Activated CD8-positive, alpha-beta memory T cell treated with anti-CD3 and anti-CD28 coated beads for 36 hours (primary cell): ENCODE data around the gene MAGEH1. TPM values are rescaled to one million over a fixed set of nuclear protein-coding genes. Genes with fewer than 3 reads are reported as not detected.

ENCODE experiments used
- CTCF ChIA-PET: fragments of 350-600 bp; sonication (Branson Sonifier 250); formaldehyde crosslinking; loops from one replicate; lab custom pipeline; 2021; ENCODE audit warnings: antibody characterized with exemption; lab: Charles Lee
- POLR2A ChIA-PET: fragments of 350-600 bp; sonication (Branson Sonifier 250); formaldehyde crosslinking; loops from one replicate; lab custom pipeline; 2021; ENCODE audit warnings: antibody characterized with exemption; lab: Charles Lee
- total RNA-seq, 2 experiments: library from RNA; stranded (reverse); gene quantifications; one replicate each; pipeline ENCODE4 v1.2.3, GENCODE V29; 2021

Gene MAGEH1
- total RNA-seq, 2 experiments from 2014 or later, result 16.6 TPM

GRCh38 chrX:55488593-55489313 lies 36.8 kb downstream of the MAGEH1 start:
- ChIA-PET CTCF (interaction anchor here (1.1 kb wide), 1 partner anchor 37 kb away, joined by 3 read pairs; the partner anchor contains the start of gene MAGEH1), POLR2A (interaction anchor here (0.7 to 1.6 kb wide), 4 partner anchors 36 to 850 kb away, joined by 3 to 9 read pairs (median 3); partner anchors contain the start of genes MAGEH1 and RRAGB)

GRCh38 chrX:55489314-55490009 lies 37.5 kb downstream of the MAGEH1 start, which contains the start of gene USP51:
Gene USP51, minus strand, starts transcription at chrX:55489848. Its CDS starts 909 bp downstream, at chrX:55488939.
- CTCF ChIA-PET, result interaction anchor here (1.1 kb wide), 1 partner anchor 37 kb away, joined by 3 read pairs; the partner anchor contains the start of gene MAGEH1
- POLR2A ChIA-PET, result interaction anchor here (1.0 to 1.6 kb wide), 3 partner anchors 37 to 743 kb away, joined by 3 to 9 read pairs (median 3); partner anchors contain the start of genes MAGEH1 and RRAGB

GRCh38 chrX:55490121-55490520 lies 38.2 kb downstream of the MAGEH1 start:
- CTCF ChIA-PET, result no interaction called here
- POLR2A ChIA-PET, result no interaction called here

GRCh38 chrX:55490974-55491373 lies 39.0 kb downstream of the MAGEH1 start:
- POLR2A ChIA-PET, result no interaction called here
- CTCF ChIA-PET, result no interaction called here

Other genes starting within 250 kb of the MAGEH1 start
- gene PAGE5, start 231.8 kb upstream of the MAGEH1 start, total RNA-seq, result 1 to 10 TPM; 1.6 to 1.7 TPM
- not detected for gene PAGE3, start 187.2 kb upstream of the MAGEH1 start, total RNA-seq
- 1 to 10 TPM; 1.1 to 1.6 TPM for gene USP51, start 37.7 kb downstream of the MAGEH1 start, total RNA-seq
- not detected for gene FOXR2, start 171.3 kb downstream of the MAGEH1 start, total RNA-seq